CD8-positive, alpha-beta memory T cell (primary cell): ENCODE data around the gene SLC28A2. TPM values are rescaled to one million over a fixed set of nuclear protein-coding genes. Genes with fewer than 3 reads are reported as not detected.

ENCODE experiments used
- CTCF ChIA-PET: fragments of 350-600 bp; sonication (Branson Sonifier 250); formaldehyde crosslinking; loops from one replicate; lab custom pipeline; 2021; ENCODE audit warnings: antibody characterized with exemption; lab: Charles Lee
- POLR2A ChIA-PET: fragments of 350-600 bp; sonication (Branson Sonifier 250); formaldehyde crosslinking; loops from one replicate; lab custom pipeline; 2021; ENCODE audit warnings: antibody characterized with exemption; lab: Charles Lee
- DNase-seq, 5 donors: peaks; one replicate each; pipeline versions ENCODE4 v3.0.0 to v3.0.0-alpha.2; 2020 to 2022; ENCODE audit warnings: mixed read lengths in 1 of 5
- H3K27ac ChIP-seq: one replicate; pipeline ENCODE4 v1.7.0; 2013; ENCODE audit warnings: low read depth, mild to moderate bottlenecking, low read length, moderate library complexity
- H3K27me3 ChIP-seq: 2 replicates; pipeline ENCODE4 v1.7.0; 2013; ENCODE audit warnings: low read length, mild to moderate bottlenecking; ENCODE audit not compliant: insufficient read depth, poor library complexity, severe bottlenecking
- H3K36me3 ChIP-seq: 2 replicates; pipeline ENCODE4 v1.7.0; 2013; ENCODE audit warnings: mild to moderate bottlenecking, low read length, moderate library complexity; ENCODE audit not compliant: insufficient read depth
- H3K4me1 ChIP-seq: 2 replicates; pipeline ENCODE4 v1.7.0; 2013; ENCODE audit warnings: mild to moderate bottlenecking, low read length, moderate library complexity; ENCODE audit not compliant: insufficient read depth
- H3K4me3 ChIP-seq: 2 replicates; pipeline ENCODE4 v1.7.0; 2013; ENCODE audit warnings: mild to moderate bottlenecking, low read length
- H3K9me3 ChIP-seq: 2 replicates; pipeline ENCODE4 v1.7.0; 2013; ENCODE audit warnings: mild to moderate bottlenecking, low read length
- H3K27ac Mint-ChIP-seq, 8 donors: one replicate each; pipeline ENCODE4 v1.8.0; 2020 to 2021; ENCODE audit warnings: mixed read lengths in 8 of 8, mild to moderate bottlenecking in 6 of 8, inconsistent platforms in 3 of 8, moderate library complexity in 3 of 8
- H3K27me3 Mint-ChIP-seq, 2 donors: one replicate each; pipeline ENCODE4 v1.8.0; 2020 to 2021; ENCODE audit warnings: mixed read lengths in 2 of 2, mild to moderate bottlenecking in 1 of 2, moderate library complexity in 1 of 2
- H3K36me3 Mint-ChIP-seq, 3 donors: one replicate each; pipeline ENCODE4 v1.8.0; 2020 to 2021; ENCODE audit warnings: mixed read lengths in 3 of 3, inconsistent platforms in 1 of 3, mild to moderate bottlenecking in 1 of 3
- H3K4me1 Mint-ChIP-seq, 3 donors: one replicate each; pipeline ENCODE4 v1.8.0; 2020 to 2021; ENCODE audit warnings: mixed read lengths in 3 of 3, inconsistent platforms in 1 of 3, mild to moderate bottlenecking in 1 of 3
- H3K4me3 Mint-ChIP-seq, 7 donors: one replicate each; pipeline ENCODE4 v1.8.0; 2020 to 2021; ENCODE audit warnings: mixed read lengths in 7 of 7, mild to moderate bottlenecking in 6 of 7, moderate library complexity in 4 of 7, inconsistent platforms in 2 of 7
- H3K9me3 Mint-ChIP-seq, 5 donors: one replicate each; pipeline ENCODE4 v1.8.0; 2020 to 2022; ENCODE audit warnings: mixed read lengths in 5 of 5, mild to moderate bottlenecking in 3 of 5, moderate library complexity in 2 of 5, inconsistent platforms in 1 of 5
- polyA plus RNA-seq: library from polyadenylated mRNA; unstranded; fragments of 300-500 nt; fragmentation: Illumina TruSeq; gene quantifications from one replicate; pipeline ENCODE4 v1.2.3, GENCODE V29; 2021
- total RNA-seq, 2 experiments: library from RNA; stranded (reverse); gene quantifications; one replicate each; pipeline ENCODE4 v1.2.3, GENCODE V29; 2021

The SLC28A2 gene
- total and polyA plus RNA-seq, 3 experiments from 2014 or later = not detected

DNA sequence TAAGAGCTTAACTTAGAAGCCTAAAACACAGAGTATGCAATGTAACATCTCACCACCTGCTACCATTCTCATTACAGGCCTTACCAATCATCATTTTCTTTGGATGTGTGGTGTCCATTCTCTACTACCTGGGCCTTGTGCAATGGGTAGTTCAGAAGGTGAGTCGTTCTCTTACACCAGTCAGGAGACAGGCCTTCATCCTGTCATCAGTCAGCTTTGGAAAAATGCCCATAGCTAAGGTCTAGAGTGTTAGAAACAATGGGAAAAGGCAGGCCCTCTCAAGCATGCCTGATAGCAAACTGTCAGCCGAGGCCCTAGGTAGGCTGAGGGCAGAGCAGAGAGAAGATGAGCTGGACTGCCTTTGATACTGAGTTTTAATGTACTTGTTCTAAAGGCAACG, 13.5 kb downstream of the SLC28A2 start:
- no peak overlapping the region for H3K4me3 ChIP-seq
- CTCF ChIA-PET = no interaction called here
- Mint-ChIP-seq H3K4me3 (no peak overlapping the region), H3K27ac (no peak overlapping the region), H3K4me1 (no peaks in the 10 kb centered on the region), H3K9me3 (no peaks in the 10 kb centered on the region), H3K36me3 (peaks cover 0 to 4% (median 0%) of the 10 kb centered on the region in 3 donors), H3K27me3 (peaks cover 0 to 9% of the 10 kb centered on the region in 2 donors)
- H3K36me3 ChIP-seq = no peaks in the 10 kb centered on the region
- no peak for DNase-seq
- POLR2A ChIA-PET = no interaction called here
- no peaks in the 10 kb centered on the region for H3K27me3 ChIP-seq
- H3K9me3 ChIP-seq = no peaks in the 10 kb centered on the region
- no peaks in the 10 kb centered on the region for H3K4me1 ChIP-seq
- H3K27ac ChIP-seq = no peak overlapping the region

DNA sequence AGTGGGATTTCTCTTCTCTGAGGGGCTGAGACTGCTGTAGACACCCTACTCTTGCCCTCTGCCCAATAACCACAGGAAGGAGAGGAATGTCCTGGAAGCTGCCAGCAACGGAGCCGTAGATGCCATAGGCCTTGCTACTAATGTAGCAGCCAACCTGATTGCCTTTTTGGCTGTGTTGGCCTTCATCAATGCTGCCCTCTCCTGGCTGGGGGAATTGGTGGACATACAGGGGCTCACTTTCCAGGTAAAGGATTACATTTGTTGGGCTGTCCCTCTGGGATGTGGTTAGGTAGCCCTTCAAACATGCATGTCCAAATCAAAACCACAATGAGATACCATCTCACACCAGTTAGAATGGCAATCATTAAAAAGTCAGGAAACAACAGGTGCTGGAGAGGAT, 16.1 kb downstream of the SLC28A2 start:
- DNase-seq = no peak
- CTCF ChIA-PET = no interaction called here
- H3K4me1 Mint-ChIP-seq = no peaks in the 10 kb centered on the region

DNA sequence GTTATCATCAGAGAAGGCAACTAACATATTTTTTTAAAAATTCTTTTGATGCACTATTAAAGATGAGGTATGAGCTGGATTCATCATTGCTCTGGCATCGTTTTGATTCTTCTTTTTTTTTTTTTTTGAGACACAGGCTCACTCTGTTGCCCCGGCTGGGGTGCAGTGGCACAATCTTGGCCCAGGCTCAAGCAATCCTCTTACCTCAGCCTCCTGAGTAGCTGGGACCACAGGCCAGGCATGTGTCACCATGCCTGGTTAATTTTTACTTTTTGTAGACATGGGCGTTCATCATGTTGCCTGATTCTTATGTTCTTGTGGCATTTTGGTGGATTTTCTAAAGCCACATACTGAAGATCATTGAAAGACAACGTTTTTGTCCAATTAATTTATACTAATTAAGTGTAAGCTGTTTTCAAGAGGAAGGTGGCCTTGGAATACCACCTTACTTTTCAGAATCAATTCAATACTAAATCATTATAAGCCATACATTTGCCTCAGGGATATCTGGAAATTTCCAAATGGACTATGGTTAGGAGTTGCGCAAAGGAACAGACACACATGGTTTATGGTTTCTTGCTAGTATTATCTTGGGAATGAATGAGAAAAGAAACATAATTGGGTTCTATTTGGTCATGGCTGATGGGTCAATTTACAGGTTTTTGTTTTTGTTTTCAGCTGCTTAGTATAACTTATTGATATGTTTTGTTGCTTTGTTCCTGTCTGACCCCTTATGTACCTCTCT, 22.8 kb downstream of the SLC28A2 start:
- CTCF ChIA-PET = interaction anchor here (1.0 to 2.5 kb wide), 4 partner anchors 8 to 157 kb away, joined by 3 to 10 read pairs (median 4); no protein-coding TSS in a partner anchor
- no peaks in the 10 kb centered on the region for H3K27me3 ChIP-seq

More for the DNA sequence above, 16.1 kb downstream of the SLC28A2 start:
- Histone ChIP-seq H3K27me3 (no peaks in the 10 kb centered on the region), H3K27ac (no peak overlapping the region), H3K36me3 (no peaks in the 10 kb centered on the region), H3K4me3 (no peak overlapping the region), H3K9me3 (no peaks in the 10 kb centered on the region), H3K4me1 (no peaks in the 10 kb centered on the region)
- no peak overlapping the region for H3K27ac Mint-ChIP-seq
- no peaks in the 10 kb centered on the region for H3K9me3 Mint-ChIP-seq
- peaks cover 0 to 6% of the 10 kb centered on the region in 2 donors for H3K27me3 Mint-ChIP-seq
- POLR2A ChIA-PET = no interaction called here
- H3K36me3 Mint-ChIP-seq = no peaks in the 10 kb centered on the region
- H3K4me3 Mint-ChIP-seq = no peak overlapping the region

DNA sequence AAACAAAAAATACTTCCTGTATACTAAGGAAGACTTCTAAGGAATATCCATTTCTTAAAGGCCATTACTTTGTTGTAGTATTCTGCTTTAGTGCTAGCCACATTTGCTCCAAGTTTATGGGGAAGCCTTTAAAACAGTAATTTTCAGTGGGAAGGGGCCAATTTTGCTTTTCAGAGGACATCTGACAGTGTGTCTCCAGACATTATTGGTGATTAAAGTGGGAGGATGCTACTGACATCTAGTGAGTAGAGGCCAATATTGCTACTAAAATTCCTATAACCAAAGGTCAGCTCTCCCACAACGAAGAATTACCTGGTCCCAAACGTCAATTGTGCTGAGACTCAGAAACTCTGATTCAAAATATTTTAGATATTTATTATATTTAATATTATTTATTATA, 24.8 kb downstream of the SLC28A2 start:
- no peak overlapping the region for H3K27ac ChIP-seq
- DNase-seq = peak in 2 of 5 donors; percentile 11 to 28
- peaks cover 0 to 5% (median 0%) of the 10 kb centered on the region in 3 donors for H3K36me3 Mint-ChIP-seq
- ChIA-PET CTCF (interaction anchor here (0.9 to 2.5 kb wide), 3 partner anchors 114 to 125 kb away, joined by 3 to 10 read pairs (median 3); a partner anchor contains a TSS), POLR2A (interaction anchor here (1.0 kb wide), 1 partner anchor 72 kb away, joined by 3 read pairs; no protein-coding TSS in a partner anchor)
- peaks cover 5% of the 10 kb centered on the region for H3K4me1 ChIP-seq
- H3K4me3 Mint-ChIP-seq = peak overlapping the region in 1 of 7 donors; percentile 63
- H3K4me3 ChIP-seq = no peak overlapping the region
- peaks cover 16 to 29% (median 19%) of the 10 kb centered on the region in 3 donors for H3K4me1 Mint-ChIP-seq
- no peaks in the 10 kb centered on the region for H3K9me3 Mint-ChIP-seq
- no peaks in the 10 kb centered on the region for H3K36me3 ChIP-seq
- H3K27me3 ChIP-seq = no peaks in the 10 kb centered on the region
- H3K27me3 Mint-ChIP-seq = peaks cover 0 to 3% of the 10 kb centered on the region in 2 donors
- H3K9me3 ChIP-seq = no peaks in the 10 kb centered on the region
- peak overlapping the region in 1 of 8 donors; percentile 44 for H3K27ac Mint-ChIP-seq

More for the DNA sequence above, 22.8 kb downstream of the SLC28A2 start:
- no peaks in the 10 kb centered on the region for H3K36me3 ChIP-seq
- no peak overlapping the region for H3K27ac ChIP-seq
- Mint-ChIP-seq H3K4me1 (peaks cover 14 to 23% (median 16%) of the 10 kb centered on the region in 3 donors), H3K9me3 (no peaks in the 10 kb centered on the region), H3K27ac (no peak overlapping the region), H3K27me3 (no peaks in the 10 kb centered on the region), H3K36me3 (peaks cover 0 to 5% (median 0%) of the 10 kb centered on the region in 3 donors), H3K4me3 (no peak overlapping the region)
- DNase-seq = no peak
- H3K4me3 ChIP-seq = no peak overlapping the region
- H3K9me3 ChIP-seq = no peaks in the 10 kb centered on the region
- POLR2A ChIA-PET = no interaction called here
- peaks cover 5% of the 10 kb centered on the region for H3K4me1 ChIP-seq

DNA sequence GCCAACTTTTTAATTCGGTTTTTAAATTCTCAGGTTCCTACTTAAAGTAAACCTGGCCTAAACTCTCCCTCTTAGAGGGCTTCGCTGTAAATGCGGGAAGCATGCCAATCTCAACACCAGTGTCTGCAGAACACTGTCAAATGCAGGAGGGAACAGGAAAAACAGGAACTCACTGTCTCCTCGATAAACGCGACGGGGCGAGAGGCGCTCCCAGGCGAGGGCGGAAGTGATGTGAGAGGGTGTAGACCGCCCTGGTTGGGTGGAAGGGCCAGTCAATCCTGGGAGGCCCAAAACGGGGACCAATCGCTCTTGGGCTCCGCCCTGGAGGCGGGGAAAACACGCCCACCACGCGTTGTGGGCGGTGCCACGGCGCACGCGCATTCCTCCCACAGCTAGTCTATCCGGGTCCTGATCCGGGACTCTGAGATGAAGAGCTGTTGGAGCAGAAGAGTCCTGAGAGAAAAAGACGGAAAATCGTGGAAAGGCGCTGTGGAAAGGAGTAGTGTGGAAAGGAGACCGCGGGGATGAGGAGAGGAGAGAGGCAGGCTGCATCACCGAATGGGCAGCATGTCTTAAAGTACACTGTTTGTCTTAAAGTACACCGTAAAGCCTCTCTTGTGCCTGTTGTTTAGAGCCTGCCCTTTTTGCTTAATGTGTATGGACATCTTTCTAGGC, 27.1 kb downstream of the SLC28A2 start:
- peak overlapping the region; percentile 73 to 97 (median 93) for H3K27ac Mint-ChIP-seq
- peak overlapping the region; percentile 83 to 95 (median 90) for H3K4me3 Mint-ChIP-seq
- peaks cover 16 to 29% (median 19%) of the 10 kb centered on the region in 3 donors for H3K4me1 Mint-ChIP-seq
- H3K4me3 ChIP-seq = peak overlapping the region; percentile 60
- no peaks in the 10 kb centered on the region for H3K9me3 Mint-ChIP-seq
- POLR2A ChIA-PET = no interaction called here
- peaks cover 5% of the 10 kb centered on the region for H3K4me1 ChIP-seq
- H3K27me3 Mint-ChIP-seq = peaks cover 4 to 10% of the 10 kb centered on the region in 2 donors
- peaks cover 0 to 5% (median 0%) of the 10 kb centered on the region in 3 donors for H3K36me3 Mint-ChIP-seq
- DNase-seq = peak; percentile 92 to 99 (median 97)
- no peaks in the 10 kb centered on the region for H3K36me3 ChIP-seq
- H3K27me3 ChIP-seq = no peaks in the 10 kb centered on the region
- peak overlapping the region; percentile 53 for H3K27ac ChIP-seq
- no peaks in the 10 kb centered on the region for H3K9me3 ChIP-seq
- CTCF ChIA-PET = interaction anchor here (1.0 to 1.8 kb wide), 5 partner anchors 76 to 161 kb away, joined by 3 to 8 read pairs (median 3); a partner anchor contains a TSS

DNA sequence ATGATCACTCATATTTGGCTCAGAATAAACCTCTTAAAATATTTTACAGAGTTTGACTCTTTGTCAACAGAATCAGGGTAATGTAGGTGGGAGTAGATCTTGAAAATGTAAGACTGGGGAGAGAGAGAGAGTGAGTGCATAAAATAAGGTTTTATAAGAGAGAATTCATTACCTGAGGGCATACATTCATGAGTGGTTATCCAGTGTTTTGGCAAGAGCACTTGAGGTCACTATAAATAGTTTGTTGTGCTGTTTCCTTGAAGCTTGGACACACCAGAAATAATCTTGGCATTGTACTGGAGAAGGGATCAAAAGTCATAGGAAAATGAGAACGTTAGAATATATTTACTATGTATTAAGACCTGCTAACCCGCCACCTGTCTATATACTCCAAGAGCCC, 33.4 kb downstream of the SLC28A2 start:
- H3K4me1 Mint-ChIP-seq = no peaks in the 10 kb centered on the region
- DNase-seq = no peak
- CTCF ChIA-PET = no interaction called here
- no peaks in the 10 kb centered on the region for H3K9me3 Mint-ChIP-seq
- H3K27ac Mint-ChIP-seq = no peak overlapping the region
- H3K4me3 ChIP-seq = no peak overlapping the region
- POLR2A ChIA-PET = no interaction called here
- H3K9me3 ChIP-seq = no peaks in the 10 kb centered on the region
- no peak overlapping the region for H3K27ac ChIP-seq
- no peaks in the 10 kb centered on the region for H3K4me1 ChIP-seq
- no peaks in the 10 kb centered on the region for H3K36me3 Mint-ChIP-seq
- H3K27me3 ChIP-seq = no peaks in the 10 kb centered on the region
- no peak overlapping the region for H3K4me3 Mint-ChIP-seq
- no peaks in the 10 kb centered on the region for H3K36me3 ChIP-seq
- H3K27me3 Mint-ChIP-seq = peaks cover 11 to 28% of the 10 kb centered on the region in 2 donors

DNA sequence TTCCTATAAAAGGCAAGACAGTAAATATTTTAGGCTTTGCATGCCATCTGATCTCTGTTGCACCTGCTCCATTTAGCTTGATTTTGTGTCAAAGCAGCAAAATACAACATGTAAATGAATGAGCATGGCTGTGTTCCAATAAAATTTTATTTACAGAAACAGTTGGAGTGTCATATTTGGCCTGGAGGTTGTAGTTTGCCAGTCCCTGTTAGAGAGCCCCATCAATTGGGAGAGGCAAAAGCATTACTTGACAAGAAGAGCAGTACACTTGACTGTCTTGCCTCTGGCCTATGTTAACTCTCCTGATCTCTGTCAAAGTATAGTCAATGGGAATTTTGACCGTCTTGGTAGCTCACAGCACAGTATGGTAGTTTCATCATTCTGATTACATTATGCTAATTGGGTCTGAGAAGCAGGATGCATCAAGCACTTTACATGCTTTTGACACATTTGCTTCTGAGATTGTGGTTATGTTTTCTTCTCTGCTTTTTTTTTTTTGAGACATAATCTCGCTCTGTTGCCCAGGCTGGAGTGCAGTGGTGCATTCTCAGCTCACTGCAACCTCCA, 35.4 kb downstream of the SLC28A2 start:
- CTCF ChIA-PET = no interaction called here
- no peaks in the 10 kb centered on the region for H3K9me3 ChIP-seq
- no peaks in the 10 kb centered on the region for H3K4me1 Mint-ChIP-seq

More for the DNA sequence above, 35.4 kb downstream of the SLC28A2 start:
- no peaks in the 10 kb centered on the region for H3K36me3 Mint-ChIP-seq
- no peaks in the 10 kb centered on the region for H3K9me3 Mint-ChIP-seq
- H3K4me3 Mint-ChIP-seq = no peak overlapping the region
- Histone ChIP-seq H3K27me3 (no peaks in the 10 kb centered on the region), H3K36me3 (no peaks in the 10 kb centered on the region), H3K27ac (no peak overlapping the region), H3K4me3 (no peak overlapping the region), H3K4me1 (no peaks in the 10 kb centered on the region)
- peaks cover 8 to 35% of the 10 kb centered on the region in 2 donors for H3K27me3 Mint-ChIP-seq
- POLR2A ChIA-PET = no interaction called here
- H3K27ac Mint-ChIP-seq = no peak overlapping the region
- no peak for DNase-seq
